Endothelial cell of umbilical vein (primary cell): ENCODE measurements around the gene MDFI. TPM values are rescaled to one million over a fixed set of nuclear protein-coding genes. Genes with fewer than 3 reads are reported as not detected.

ENCODE experiments used
- BruUV-seq: library from RNA; stranded (reverse); fragments of 400-500 nt; replicated peaks from 2 replicates; lab custom pipeline; 2021; lab: Mats Ljungman, UMichigan
- CTCF ChIA-PET: fragments of 300-600, 350-600 bp; sonication (Branson Sonifier 250); formaldehyde crosslinking; loops from one replicate; lab custom pipeline; 2021; ENCODE audit warnings: antibody characterized with exemption, inconsistent platforms; lab: Charles Lee
- POLR2A ChIA-PET: fragments of 300-600, 350-600 bp; sonication (Branson Sonifier 250); formaldehyde crosslinking; loops from one replicate; lab custom pipeline; 2021; ENCODE audit warnings: antibody characterized with exemption, inconsistent platforms; lab: Charles Lee
- DNase-seq: peaks from one replicate; pipeline ENCODE4 v3.0.0-alpha.2; 2011; ENCODE audit warnings: low read depth, low spot score
- FAIRE-seq: peaks from 2 replicates; lab custom pipeline; 2011; peaks lifted over from hg19 to GRCh38; lab: Jason Lieb, UNC
- H2AFZ ChIP-seq: 2 replicates; pipeline ENCODE4 v1.6.0; 2012; ENCODE audit warnings: low read depth, low read length, control low read depth, inconsistent platforms
- H3K27ac ChIP-seq: 2 replicates; pipeline ENCODE4 v1.5.1; 2011; ENCODE audit warnings: low read depth, mild to moderate bottlenecking, control low read depth, low read length, moderate library complexity; ENCODE audit not compliant: insufficient read depth
- H3K27me3 ChIP-seq, 2 experiments: 2 replicates each; pipeline versions ENCODE4 v1.6.0 to v1.6.1; 2011; ENCODE audit warnings: low read length in 2 of 2, mixed read lengths in 1 of 2; ENCODE audit not compliant: control insufficient read depth in 2 of 2, insufficient read depth in 2 of 2
- H3K36me3 ChIP-seq, 2 experiments: 2 replicates in 1 of 2; 3 replicates in 1 of 2; pipeline ENCODE4 v1.5.1; 2011; ENCODE audit warnings: low read length in 2 of 2, mild to moderate bottlenecking in 1 of 2, moderate library complexity in 1 of 2; ENCODE audit not compliant: control insufficient read depth in 2 of 2, insufficient read depth in 2 of 2; ENCODE audit errors: extremely low read depth in 1 of 2
- H3K4me1 ChIP-seq: 3 replicates; pipeline ENCODE4 v1.5.1; 2011; ENCODE audit warnings: mild to moderate bottlenecking, low read length; ENCODE audit not compliant: control insufficient read depth, insufficient read depth; ENCODE audit errors: extremely low read depth
- H3K4me2 ChIP-seq: 2 replicates; pipeline ENCODE4 v1.6.1; 2011; ENCODE audit warnings: low read length, control low read depth, mixed read lengths; ENCODE audit not compliant: insufficient read depth
- H3K4me3 ChIP-seq, 3 experiments: fragments of 200-600 bp in 1 of 3; sonication (generic), shearing (Covaris generic) in 1 of 3; replicated peaks in 1 of 3; 2 replicates each; pipeline ENCODE4 v1.5.1; 2011 to 2016; ENCODE audit warnings: control low read depth in 3 of 3, low read length in 3 of 3, mild to moderate bottlenecking in 2 of 3, inconsistent platforms in 1 of 3, low read depth in 1 of 3, moderate library complexity in 1 of 3; ENCODE audit not compliant: insufficient read depth in 1 of 3
- H3K79me2 ChIP-seq: 2 replicates; pipeline ENCODE4 v1.6.0; 2012; ENCODE audit warnings: low read length, inconsistent platforms; ENCODE audit not compliant: control insufficient read depth, insufficient read depth
- H3K9ac ChIP-seq: replicated peaks from 2 replicates; pipeline ENCODE3; 2011; ENCODE audit warnings: low read length, control low read depth; ENCODE audit not compliant: insufficient read depth; ENCODE audit errors: extremely low read depth
- H3K9me1 ChIP-seq: replicated peaks from 3 replicates; pipeline ENCODE4 v1.6.0; 2011; ENCODE audit warnings: mild to moderate bottlenecking, low read length; ENCODE audit not compliant: control insufficient read depth, insufficient read depth; ENCODE audit errors: extremely low read depth
- H3K9me3 ChIP-seq: replicated peaks from 2 replicates; pipeline ENCODE4 v1.5.1; 2012; ENCODE audit warnings: low read length, inconsistent platforms; ENCODE audit not compliant: control insufficient read depth, insufficient read depth
- H4K20me1 ChIP-seq: replicated peaks from 2 replicates; pipeline ENCODE3; 2011; ENCODE audit warnings: mild to moderate bottlenecking, low read length; ENCODE audit not compliant: control insufficient read depth, insufficient read depth; ENCODE audit errors: extremely low read depth
- CTCF ChIP-seq, 2 donors: IDR thresholded peaks; 1 replicate in 1 of 2; 2 replicates in 1 of 2; pipeline ENCODE4 v1.5.1; 2011; ENCODE audit warnings: low read length in 2 of 2, mild to moderate bottlenecking in 2 of 2, moderate library complexity in 2 of 2, control low read depth in 1 of 2, inconsistent platforms in 1 of 2, low read depth in 1 of 2; ENCODE audit not compliant: insufficient read depth in 1 of 2; ENCODE audit errors: extremely low read depth in 1 of 2
- FOS ChIP-seq: IDR thresholded peaks from 2 replicates; pipeline ENCODE4 v1.6.1; 2011; ENCODE audit warnings: mild to moderate bottlenecking, low read length, moderate library complexity, borderline replicate concordance; ENCODE audit not compliant: insufficient read depth
- GATA2 ChIP-seq: IDR thresholded peaks from 2 replicates; pipeline ENCODE4 v1.7.0; 2011; ENCODE audit warnings: low read depth, mild to moderate bottlenecking, moderate library complexity, mixed read lengths, low read length; ENCODE audit not compliant: insufficient read length, insufficient read depth
- JUN ChIP-seq: IDR thresholded peaks from 2 replicates; pipeline ENCODE4 v1.6.1; 2011; ENCODE audit warnings: borderline replicate concordance, low read depth; ENCODE audit not compliant: insufficient read length, insufficient read depth
- MAX ChIP-seq: IDR thresholded peaks from 2 replicates; pipeline ENCODE4 v1.6.1; 2011; ENCODE audit not compliant: insufficient read depth, insufficient read length
- POLR2AphosphoS5 ChIP-seq: IDR thresholded peaks from 2 replicates; pipeline ENCODE4 v1.6.1; 2012; ENCODE audit warnings: low read depth, mild to moderate bottlenecking, control low read depth, low read length, moderate library complexity; ENCODE audit not compliant: insufficient read depth
- dilution Hi-C: fragments of 300-500 bp; cut with MboI; formaldehyde crosslinking; loops from one replicate; pipeline ENCODE4 v1.15.0; 2019; ENCODE audit warnings: low sequenced_read_pairs; ENCODE audit not compliant: extremely low pct_ligation_motif_present
- intact Hi-C: fragments of 100-400 bp; cut with micrococcal nuclease; formaldehyde crosslinking; loops from one replicate; pipeline ENCODE4 v1.10.0; 2022
- polyA plus RNA-seq, 4 experiments: library from polyadenylated mRNA; depleted of rRNA in 3 of 4; stranded (reverse) in 3 of 4; unstranded in 1 of 4; fragments of >200 nt; gene quantifications; 2 replicates each; pipeline versions ENCODE4 v1.2.1 to v1.2.3, GENCODE V29; 2011 to 2012; ENCODE audit warnings: missing spikeins in 1 of 4
- total RNA-seq: library from RNA; stranded (reverse); gene quantifications from 2 replicates; pipeline ENCODE4 v1.2.3, GENCODE V29; 2021

Gene MDFI
- total and polyA plus RNA-seq, 2 donors (not counting 3 experiments of a cell fraction or from before 2014, with no cell fraction given) = 32.4 to 74.1 TPM

- BruUV-seq = no TSS peak
- intact Hi-C loops = no loop called here
- H3K9me3 ChIP-seq = no peaks in the 10 kb centered on the region
- no peaks in the 10 kb centered on the region for H3K9me1 ChIP-seq
- no peak for DNase-seq
- no peak for TF ChIP-seq POLR2AphosphoS5
- TF ChIP-seq GATA2 = no peak
- no peak for TF ChIP-seq MAX
- no peak for TF ChIP-seq FOS
- TF ChIP-seq JUN = no peak
- no peak for TF ChIP-seq CTCF (IDR thresholded peaks at IDR 0.05; ENCODE audit: extremely low read depth in 1 of 2, insufficient read depth in 1 of 2, low read depth in 1 of 2, low read length in 2 of 2)
- no peaks in the 10 kb centered on the region for H3K79me2 ChIP-seq
- no peaks in the 10 kb centered on the region for H3K36me3 ChIP-seq
- H4K20me1 ChIP-seq = no peaks in the 10 kb centered on the region
- H3K4me2 ChIP-seq = peak overlapping the region; percentile 20
- peaks cover 0 to 3% of the 10 kb centered on the region in 2 experiments for H3K27me3 ChIP-seq
- H3K4me3 ChIP-seq = no peak overlapping the region
- dilution Hi-C loops = no loop called here
- H3K4me1 ChIP-seq = peaks cover 25% of the 10 kb centered on the region
- no peak for FAIRE-seq
- ChIA-PET POLR2A (no interaction called here), CTCF (interaction anchor here (2.9 kb wide), 1 partner anchor 22 kb away, joined by 20 read pairs; no protein-coding TSS in a partner anchor)
- no peak overlapping the region for H3K27ac ChIP-seq
- H2AFZ ChIP-seq = no peak overlapping the region
- no peak overlapping the region for H3K9ac ChIP-seq
Observed at GRCh38 chr6:41624621-41625380, 13.5 kb upstream of the MDFI start.
